GM04504 (cell line): Measurements from ENCODE around the gene ATP2B2.
"Not testable (repeated sequence)": the region's sequence is repeated elsewhere in the genome, so short reads cannot be mapped to it uniquely, and the experiment has no call there.

ENCODE experiments used
- DNase-seq: peaks from one replicate; pipeline ENCODE4 v3.0.0-alpha.2; 2012; ENCODE audit warnings: low read depth

The ATP2B2 gene

DNA sequence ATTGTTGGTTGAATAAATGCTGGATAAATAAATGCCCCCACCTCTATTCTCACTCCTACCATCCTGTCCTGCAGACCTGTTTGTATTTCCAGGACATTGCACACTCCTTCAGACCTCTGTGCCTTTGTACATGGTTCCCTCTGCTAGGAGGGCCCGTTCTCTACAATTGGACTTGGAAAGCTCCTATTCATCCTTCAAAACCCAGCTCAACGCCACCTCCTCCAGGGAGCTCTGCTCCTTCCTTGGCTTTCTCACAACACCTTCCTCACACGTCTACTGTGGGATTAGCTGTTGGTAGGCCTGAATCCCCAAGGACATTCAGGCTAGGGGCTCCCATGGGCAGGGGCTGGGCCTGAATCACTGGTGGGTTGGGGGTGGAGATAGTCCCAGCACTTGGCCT lies 105.8 kb downstream of the ATP2B2 start:
- DNase-seq = no peak

GRCh38 chr3:10398341-10398740 lies 107.0 kb downstream of the ATP2B2 start:
- no peak for DNase-seq

GRCh38 chr3:10397879-10398278 lies 107.5 kb downstream of the ATP2B2 start:
- no peak for DNase-seq

GRCh38 chr3:10396931-10397330 lies 108.5 kb downstream of the ATP2B2 start:
- DNase-seq = no peak

- DNase-seq = no peak
Observed at GRCh38 chr3:10396083-10396482, 109.3 kb downstream of the ATP2B2 start.

DNA sequence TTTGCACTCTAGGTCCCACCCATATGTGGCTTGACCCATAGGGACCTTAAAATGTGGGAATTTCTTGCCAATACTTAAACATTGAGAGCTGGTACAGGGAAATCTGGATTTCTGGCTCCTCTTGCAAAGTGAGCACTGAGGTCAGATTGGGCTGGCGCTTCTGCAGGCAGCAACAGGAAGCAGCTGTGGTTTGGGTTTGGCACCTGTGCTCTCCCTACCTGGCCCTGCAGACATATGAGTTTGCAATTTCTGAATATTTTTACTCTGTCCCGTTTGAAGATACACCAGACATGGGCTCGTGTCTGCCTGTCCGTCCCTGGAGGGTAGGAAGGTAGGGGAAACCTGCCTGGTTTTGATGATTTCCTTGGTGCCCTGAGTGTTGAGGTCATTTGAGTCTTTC lies 109.7 kb downstream of the ATP2B2 start:
- DNase-seq = no peak

DNA sequence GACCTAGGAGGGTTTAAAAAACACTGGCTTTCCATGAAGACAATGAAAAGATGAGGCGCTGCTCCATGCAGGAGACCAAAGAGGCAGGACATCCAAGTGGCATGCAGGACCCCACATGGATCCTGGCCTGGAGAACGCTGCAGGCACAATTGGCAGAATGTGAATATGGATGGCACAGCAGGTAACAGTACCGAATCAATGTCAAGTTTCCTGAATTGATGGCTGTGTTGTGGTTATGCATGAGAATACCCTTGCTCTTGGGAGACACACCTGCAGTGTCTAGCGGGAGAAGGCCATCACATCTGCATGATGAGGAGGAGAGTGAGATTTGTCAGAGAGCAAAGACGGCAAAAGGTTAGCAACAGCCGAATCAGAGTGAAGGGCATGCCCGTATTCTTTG lies 110.2 kb downstream of the ATP2B2 start:
- no peak for DNase-seq

DNA sequence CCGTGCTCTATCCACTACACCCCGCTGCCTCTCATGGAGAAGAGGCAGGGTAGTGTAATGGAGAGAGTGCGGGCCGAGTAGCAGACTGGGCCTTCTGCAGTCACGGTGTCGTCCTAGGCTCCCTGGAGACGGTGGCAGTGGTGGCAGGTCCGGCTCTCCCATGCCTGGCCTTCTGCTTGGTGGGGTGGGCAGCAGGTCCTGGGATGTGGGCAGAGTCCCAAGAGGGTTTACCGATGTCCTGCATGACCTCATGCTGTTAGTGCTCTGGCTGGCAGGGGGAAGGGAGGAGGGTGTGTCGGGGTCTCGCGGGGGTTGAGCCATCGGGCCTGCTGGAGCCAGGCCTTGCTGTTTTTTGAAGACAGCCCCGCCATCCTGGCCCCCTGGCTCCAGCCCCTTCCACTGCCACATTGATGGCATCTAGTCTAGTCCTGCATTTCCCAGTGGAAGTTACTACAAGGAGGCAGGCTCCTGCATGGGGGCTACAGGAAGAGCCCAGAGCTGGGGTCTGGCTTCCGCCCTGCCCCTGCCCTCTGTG lies 110.8 kb downstream of the ATP2B2 start:
- no peak for DNase-seq

DNA sequence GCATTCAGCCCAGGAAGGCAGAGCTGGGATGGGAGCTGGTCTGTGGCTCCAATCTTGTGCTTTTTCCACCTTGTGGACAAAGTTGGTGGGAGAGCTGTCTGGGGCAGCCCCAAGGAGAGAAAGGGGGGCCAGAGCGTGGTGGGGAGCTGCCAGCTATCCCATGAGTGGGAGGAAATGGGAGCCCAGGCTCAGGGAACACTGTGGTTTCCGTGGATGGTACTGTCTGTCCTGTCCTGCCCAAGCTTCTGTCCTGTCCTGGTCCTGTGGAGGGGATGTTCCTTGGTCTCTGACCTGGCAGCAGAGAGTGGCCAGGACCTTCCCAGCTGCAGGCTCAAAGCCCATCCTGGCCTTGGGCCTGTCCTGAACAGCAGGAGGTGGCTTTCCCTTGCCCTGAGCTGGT lies 111.9 kb downstream of the ATP2B2 start:
- DNase-seq = no peak

DNA sequence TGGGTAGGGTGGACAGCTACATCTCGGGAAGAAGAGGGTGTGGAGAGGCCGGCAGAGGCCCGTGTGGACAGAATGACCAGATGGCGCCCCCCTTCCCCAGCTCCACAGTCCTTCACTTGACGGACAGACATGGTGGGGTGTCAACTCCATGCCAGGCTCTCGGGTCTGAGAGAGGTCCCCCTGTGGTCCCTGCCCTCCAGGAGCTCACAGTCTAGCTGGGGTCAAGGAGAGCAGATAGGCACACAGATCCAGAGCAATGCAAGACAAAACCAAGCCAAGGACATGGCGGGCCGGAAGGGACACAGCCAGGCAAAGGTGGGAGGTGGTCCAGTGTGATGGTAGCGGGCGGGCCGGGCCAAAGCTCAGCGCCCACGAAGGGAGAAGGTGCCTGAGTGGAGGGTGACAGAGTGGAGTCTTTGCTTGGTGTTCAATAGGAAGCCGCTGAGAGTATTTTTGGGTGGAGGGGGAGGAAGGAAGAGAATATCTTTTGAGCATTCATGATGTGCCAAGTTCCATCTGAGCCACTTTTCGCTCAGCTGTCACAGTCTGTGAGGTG lies 112.4 kb downstream of the ATP2B2 start:
- no peak for DNase-seq

GRCh38 chr3:10392244-10392643 lies 113.1 kb downstream of the ATP2B2 start:
- no peak for DNase-seq

DNA sequence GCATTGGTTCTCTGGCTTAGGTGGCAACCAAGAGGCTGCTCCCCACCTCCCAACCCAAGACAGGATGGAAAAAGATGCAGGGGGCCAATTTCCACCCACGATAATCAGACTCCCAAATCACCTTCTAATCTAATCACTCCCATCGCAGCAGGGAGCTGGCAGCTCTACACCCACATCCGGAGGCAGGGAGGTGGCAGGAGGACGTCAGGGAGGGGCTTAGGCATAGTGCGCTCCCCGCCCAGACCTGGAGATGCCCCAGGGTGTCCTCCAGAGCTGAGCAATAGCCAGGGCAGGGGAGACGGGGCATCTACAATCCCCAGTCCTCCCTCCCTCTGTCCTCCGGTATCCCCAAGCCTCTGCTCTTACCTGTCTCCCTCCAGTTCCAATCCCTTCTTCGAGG lies 114.0 kb downstream of the ATP2B2 start:
- no peak for DNase-seq

- no peak for DNase-seq
Observed at GRCh38 chr3:10390641-10391373, 114.6 kb downstream of the ATP2B2 start.

DNA sequence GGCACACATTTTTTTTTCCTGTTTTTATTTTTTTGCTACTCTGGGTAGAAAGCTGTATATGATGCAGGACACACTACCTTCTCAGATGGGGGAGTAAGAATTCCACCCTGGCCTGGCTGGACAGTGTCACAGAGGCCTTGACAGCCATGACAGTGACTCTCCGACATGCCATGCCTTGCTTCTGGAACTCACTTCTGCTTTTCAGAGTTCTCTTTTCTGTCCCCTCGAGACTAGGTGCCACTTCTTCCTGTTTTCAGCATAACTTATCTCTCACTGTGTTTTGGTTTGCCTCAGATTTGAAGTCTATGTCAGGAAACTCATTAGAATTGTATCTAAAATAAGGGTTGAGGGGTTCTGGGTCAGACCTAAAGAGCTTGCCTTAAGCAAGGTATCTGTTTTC lies 115.4 kb downstream of the ATP2B2 start:
- DNase-seq = no peak

- no peak for DNase-seq
Observed at GRCh38 chr3:10389339-10389738, 116.0 kb downstream of the ATP2B2 start.

DNA sequence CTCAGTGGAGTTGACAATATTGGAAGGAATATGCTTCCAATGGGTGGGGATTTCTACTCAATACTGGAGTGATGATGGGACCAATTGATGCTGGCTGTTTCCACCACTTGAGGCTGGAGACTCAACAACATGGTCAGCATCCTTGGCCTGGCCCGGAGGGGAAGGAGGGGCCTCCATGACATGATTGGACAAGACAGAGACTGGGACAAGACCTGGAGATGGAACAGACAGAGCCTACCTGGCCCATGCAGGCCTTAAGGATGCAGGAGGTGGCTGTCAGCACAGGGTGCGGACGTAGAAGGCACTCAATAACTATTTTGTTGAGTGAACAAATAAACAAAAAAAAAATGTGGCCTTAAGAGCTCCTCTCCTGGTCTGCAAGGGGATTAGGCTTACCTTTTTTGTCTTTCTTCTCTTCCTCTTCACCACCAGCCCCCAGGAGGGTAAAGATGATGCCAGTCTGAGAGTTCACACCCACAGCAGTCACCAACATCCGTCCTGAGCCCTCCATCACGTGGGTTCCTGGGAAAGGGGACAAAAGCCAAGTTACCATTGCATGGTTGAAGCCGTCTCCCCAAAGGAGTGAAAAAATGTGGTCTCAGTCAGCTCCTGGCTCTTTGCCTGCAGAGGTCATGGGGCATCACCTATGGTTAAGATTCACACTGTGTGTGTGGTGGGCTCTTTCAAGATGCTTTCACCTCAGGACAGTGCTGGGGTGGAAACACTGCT lies 117.3 kb downstream of the ATP2B2 start:
- no peak for DNase-seq

GRCh38 chr3:10386121-10386520 lies 119.3 kb downstream of the ATP2B2 start:
- no peak for DNase-seq

GRCh38 chr3:10384541-10385360 lies 120.6 kb downstream of the ATP2B2 start:
- no peak for DNase-seq

GRCh38 chr3:10383850-10384248 lies 121.5 kb downstream of the ATP2B2 start:
- no peak for DNase-seq

GRCh38 chr3:10382892-10383849 lies 122.2 kb downstream of the ATP2B2 start:
- DNase-seq = no peak

GRCh38 chr3:10382445-10382844 lies 122.9 kb downstream of the ATP2B2 start:
- not testable (repeated sequence) for DNase-seq
